GM13976 (cell line): Measurements from ENCODE around the gene ZSCAN4.

Experiments
- DNase-seq: peaks from one replicate; pipeline ENCODE4 v3.0.0; 2012; ENCODE audit warnings: low spot score
- in situ Hi-C: fragments of 300-500 bp; cut with MboI; formaldehyde crosslinking; loops from one replicate; pipeline ENCODE4 v1.12.0; 2022; ENCODE audit warnings: low sequenced_read_pairs, mixed read lengths, inconsistent platforms; ENCODE audit not compliant: unreplicated experiment
- TF ChIP-seq, protein P1 (sequence below): IDR thresholded peaks from 2 replicates; pipeline ENCODE4 v1.5.1; 2012; ENCODE audit warnings: borderline replicate concordance, mild to moderate bottlenecking; ENCODE audit not compliant: insufficient read depth; ENCODE audit errors: extremely low read depth, missing control alignments, control extremely low read depth

Gene ZSCAN4, protein sequence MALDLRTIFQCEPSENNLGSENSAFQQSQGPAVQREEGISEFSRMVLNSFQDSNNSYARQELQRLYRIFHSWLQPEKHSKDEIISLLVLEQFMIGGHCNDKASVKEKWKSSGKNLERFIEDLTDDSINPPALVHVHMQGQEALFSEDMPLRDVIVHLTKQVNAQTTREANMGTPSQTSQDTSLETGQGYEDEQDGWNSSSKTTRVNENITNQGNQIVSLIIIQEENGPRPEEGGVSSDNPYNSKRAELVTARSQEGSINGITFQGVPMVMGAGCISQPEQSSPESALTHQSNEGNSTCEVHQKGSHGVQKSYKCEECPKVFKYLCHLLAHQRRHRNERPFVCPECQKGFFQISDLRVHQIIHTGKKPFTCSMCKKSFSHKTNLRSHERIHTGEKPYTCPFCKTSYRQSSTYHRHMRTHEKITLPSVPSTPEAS

GRCh38 chr19:57668635-57669034, at the start of gene ZSCAN4:
Gene ZSCAN4, plus strand, starts transcription at chr19:57668935. Its CDS starts 7,211 bp downstream, at chr19:57676146.
- TF ChIP-seq, protein P1, sequence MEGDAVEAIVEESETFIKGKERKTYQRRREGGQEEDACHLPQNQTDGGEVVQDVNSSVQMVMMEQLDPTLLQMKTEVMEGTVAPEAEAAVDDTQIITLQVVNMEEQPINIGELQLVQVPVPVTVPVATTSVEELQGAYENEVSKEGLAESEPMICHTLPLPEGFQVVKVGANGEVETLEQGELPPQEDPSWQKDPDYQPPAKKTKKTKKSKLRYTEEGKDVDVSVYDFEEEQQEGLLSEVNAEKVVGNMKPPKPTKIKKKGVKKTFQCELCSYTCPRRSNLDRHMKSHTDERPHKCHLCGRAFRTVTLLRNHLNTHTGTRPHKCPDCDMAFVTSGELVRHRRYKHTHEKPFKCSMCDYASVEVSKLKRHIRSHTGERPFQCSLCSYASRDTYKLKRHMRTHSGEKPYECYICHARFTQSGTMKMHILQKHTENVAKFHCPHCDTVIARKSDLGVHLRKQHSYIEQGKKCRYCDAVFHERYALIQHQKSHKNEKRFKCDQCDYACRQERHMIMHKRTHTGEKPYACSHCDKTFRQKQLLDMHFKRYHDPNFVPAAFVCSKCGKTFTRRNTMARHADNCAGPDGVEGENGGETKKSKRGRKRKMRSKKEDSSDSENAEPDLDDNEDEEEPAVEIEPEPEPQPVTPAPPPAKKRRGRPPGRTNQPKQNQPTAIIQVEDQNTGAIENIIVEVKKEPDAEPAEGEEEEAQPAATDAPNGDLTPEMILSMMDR: no peak
- DNase-seq: no peak
- in situ Hi-C loops: no loop called here

GRCh38 chr19:57620673-57621348, 47.9 kb upstream of the ZSCAN4 start:
- DNase-seq: no peak
- TF ChIP-seq, protein P1: no peak
- in situ Hi-C loops: no loop called here

DNA sequence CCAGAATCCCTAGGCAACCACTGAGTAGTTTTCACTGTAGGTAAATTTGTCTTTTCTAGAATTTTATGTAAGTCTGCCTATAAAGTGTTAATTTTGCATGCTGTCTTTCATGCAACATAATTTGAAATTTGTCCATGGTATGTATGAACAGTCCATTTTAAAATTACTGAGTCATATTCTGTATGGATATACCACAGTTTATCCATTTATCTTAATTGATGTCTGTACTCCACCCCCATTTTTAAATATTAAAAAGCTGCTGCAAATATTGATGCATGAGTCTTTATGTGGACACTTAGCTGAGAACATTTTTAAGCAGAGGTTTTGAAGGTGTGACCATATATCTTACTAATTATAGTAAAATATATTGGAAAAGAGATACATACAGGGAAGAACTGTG, 45.6 kb upstream of the ZSCAN4 start:
- DNase-seq: no peak
- in situ Hi-C loops: no loop called here
- TF ChIP-seq, protein P1: no peak

DNA sequence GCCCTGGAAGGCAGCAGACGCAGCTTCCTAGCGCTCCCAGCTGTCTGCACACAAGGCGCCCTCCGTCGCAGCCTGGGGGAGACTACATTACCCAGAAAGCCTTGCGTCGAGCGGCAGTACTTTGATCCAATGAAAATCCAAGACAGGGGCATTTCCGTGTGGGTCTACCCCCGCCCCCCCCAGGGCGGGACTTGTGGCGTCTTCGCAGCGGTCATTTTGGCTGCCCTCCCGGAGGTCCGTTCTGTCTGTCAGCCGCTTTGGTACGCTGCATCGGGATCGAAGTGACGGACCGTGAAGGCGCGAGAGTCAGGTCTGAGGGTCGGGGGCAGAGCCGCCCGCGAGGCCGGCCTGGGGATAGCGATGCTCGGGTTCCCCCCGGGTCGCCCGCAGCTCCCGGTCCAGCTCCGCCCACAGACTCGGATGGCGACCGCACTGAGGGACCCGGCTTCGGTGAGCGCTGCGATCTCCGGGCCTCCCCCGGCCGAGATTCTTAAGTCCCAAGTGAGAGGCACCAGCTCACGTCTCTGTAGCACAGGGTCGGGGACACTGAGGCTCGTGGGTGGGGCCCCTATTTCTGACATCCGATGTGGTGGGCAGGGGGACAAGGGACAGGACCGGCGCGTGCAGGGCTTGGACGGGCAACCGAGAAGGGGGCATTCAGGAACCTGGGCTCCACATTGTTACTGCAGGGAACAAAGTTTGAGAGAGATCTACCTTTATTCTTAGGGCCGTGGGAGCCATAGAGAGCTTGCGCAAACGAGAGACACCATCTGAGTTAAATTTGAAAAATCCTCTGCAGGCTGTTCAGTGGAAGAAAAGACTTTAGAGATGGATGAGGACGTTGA, 35.5 kb upstream of the ZSCAN4 start, which contains the start of gene ZNF211:
TSS of gene ZNF211 (plus strand) at position 182 of the 845 bp plus-strand sequence. CDS start at position 361, 179 bp downstream.
- TF ChIP-seq, protein P1: no peak
- DNase-seq: peak; percentile 95
- in situ Hi-C loops: no loop called here

DNA sequence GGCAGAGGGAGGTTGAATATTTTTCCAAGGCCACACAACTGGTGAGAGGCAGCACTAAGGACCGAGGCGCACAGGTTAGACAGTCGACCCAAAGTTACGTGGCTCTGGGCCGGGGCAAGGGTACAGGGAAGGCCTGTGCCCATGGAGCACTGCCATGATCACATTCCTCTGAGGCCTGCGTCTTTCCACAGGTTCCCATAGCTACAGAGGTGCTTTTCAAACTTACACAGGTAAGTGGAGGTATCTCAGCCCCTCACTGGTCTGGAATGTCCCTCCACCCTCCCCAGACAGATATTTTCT, 35.0 kb upstream of the ZSCAN4 start:
- no peak for DNase-seq
- TF ChIP-seq, protein P1: no peak
- in situ Hi-C loops: no loop called here

DNA sequence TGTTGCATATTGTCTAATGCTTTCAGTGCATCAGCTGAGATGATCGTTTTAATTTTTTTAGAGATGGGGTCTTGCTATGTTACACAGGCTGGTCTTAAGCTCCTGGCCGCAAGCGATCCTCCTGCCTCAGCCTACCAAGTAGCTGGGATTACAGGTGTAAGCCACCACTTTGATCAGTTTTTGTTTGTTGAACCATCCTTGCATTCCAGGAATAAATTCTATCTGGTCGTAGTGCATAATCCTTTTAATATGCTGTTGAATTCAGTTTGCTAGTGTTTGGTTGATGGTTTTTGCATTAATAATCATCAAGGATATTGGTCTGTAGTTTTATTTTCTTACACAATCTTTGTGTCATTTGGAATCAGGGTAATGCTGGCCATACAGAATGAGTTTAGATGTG, 31.4 kb upstream of the ZSCAN4 start:
- TF ChIP-seq, protein P1: no peak
- DNase-seq: no peak
- in situ Hi-C loops: no loop called here
